GM18858 (cell line): Measurements from ENCODE around the gene TRIM47.

Experiments used
- ATAC-seq: cut with Tn5 transposase; IDR thresholded peaks from one replicate; pipeline ENCODE4 v1.9.1; 2021; ENCODE audit not compliant: unreplicated experiment

Gene TRIM47

DNA sequence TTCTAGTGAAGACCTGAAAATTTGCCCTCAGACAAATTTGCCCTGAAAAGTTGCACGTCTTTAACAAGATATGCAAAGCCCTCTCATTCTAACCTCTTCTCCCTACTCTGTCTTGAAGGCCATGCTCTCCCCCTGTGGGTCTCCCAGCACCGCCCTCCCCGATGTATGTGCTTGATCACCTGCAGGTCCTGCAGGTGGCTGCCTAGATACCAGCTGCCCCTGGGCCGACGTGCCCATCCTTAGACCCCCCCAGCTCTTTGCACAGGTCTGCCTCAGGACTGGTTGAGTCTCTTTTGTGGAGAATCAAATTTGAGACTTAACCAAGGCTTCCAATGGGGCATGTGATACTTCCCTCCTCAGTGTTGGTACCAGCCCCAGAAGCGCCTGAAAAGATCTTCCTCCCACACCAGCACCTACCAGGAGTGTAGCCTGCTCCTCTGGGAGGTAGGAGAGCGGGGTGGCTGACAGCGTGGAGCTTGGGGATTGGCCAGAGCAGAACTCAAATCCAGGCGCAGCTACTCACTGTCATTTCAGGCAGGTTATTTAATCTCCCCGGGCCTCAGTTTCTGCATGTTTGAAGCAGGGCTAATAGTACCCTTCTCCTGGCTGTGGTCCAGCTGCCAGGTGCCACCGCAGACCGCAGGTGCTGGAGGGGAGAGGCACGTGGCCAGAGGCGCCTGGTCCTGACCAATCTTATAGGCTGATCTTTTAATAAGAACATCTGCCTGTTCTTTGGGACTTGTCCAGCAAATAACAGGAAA is 30.9 kb upstream of the TRIM47 start:
- ATAC-seq = no peak

DNA sequence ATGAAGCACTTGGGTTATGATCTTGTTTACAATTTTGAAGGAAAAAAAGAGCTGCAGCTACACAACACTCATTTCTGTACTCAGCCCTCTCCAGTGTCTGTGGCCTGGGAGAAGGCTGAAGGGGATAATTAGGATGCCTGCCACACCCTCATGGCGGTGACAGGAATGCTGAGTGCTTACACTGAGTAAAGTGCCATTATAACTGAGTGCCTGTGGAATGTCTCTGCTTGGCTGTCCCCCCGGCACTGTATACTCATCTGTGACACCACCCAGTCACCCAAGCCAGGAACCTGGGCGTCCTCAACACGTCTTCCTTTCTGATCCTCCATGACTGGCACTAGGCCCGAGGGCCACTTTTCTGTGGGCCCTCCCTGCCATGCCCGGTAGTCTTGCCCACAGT is 29.8 kb upstream of the TRIM47 start:
- no peak for ATAC-seq

DNA sequence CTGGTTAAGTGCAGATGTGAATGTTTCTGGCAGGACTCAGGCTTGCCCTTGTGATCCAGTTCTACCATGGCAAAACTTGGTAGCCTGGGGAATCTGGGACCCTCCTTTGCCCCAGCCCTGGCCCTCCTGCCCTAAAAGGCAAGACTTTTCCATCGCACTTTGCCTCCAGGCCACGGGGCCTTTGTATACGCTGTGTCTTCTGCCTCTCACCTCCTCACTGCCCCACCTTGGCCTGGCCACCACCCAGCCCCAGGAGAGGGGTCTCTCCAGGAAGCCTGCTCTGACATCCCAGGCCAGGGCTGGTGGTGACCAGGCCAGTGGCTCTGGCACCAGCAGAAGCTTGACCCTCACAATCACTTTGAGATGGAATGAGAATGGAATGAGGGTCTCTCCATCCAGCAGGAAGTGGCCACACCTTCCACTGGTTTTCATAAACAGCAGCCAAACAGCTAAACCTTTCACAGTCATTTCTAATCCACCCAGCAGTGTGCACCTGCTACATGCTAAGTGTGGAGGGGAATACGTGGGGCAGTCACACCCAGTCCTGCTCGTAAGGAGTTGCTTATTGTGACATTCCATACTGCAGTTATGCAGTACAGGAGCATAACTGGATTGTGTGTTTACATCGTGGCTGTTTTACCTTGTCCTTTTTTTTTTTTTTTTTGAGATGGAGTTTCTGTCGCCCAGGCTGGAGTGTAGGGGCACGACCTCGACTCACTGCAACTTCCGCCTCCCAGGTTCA is 27.9 kb upstream of the TRIM47 start:
- no peak for ATAC-seq

DNA sequence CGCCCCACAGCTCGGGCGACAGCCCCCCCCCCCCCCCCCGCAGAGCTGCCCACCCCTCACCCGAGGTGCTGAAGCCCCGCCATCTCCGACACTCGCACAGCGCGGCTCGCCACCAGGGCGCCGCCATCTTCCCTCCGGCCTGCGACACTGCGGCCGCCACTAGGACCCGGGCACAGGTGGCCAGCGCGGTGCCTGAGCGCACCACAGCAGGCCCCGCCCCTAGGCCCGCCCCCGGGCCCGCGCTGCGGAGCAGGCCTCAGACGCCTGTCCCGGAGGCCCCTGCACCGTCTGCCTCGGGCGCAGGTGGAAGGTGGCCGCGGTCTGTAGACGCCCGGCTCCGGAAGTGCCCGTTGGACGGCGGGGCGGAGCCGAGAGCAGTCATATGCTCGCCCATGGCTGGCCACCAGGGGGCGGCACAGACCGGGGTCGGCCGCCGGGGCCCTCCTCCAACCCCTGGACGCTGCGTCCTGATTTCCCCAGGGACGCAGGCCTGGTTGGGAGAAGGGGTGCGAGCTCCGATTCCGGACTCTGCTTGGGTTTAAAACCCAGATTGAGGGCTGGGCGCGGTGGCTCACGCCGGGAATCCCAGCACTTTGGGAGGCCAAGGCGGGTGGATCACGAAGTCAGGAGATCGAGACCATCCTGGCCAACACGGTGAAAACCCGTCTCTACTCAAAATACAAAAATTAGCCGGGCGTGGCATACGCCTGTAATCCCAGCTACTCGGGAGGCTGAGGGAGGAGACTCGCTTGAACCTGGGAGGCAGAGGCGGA is 26.6 kb upstream of the TRIM47 start, which contains the start of gene MRPL38:
MRPL38 (minus strand) TSS at position 136 of the 773 bp plus-strand sequence; CDS start at position 127, 9 bp downstream.
- peak; percentile 82 for ATAC-seq

DNA sequence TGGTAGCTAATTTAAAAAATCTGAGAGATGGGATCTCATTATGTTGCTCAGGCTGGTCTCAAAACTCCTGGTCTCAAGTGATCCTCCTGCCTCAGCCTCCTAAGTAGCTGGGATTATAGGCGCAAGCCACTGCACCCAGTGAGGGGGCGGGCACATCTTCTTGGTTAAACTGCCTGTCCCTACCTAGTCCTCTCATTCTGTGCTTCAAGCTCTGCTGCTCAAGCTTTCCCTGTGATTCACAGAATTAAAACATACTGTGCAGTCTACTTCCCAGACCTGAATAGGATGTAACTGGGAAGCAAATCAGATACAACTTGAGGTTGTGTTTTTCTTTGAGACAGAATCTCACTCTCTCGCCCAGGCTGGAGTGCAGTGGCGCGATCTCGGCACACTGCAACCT is 24.0 kb upstream of the TRIM47 start:
- ATAC-seq = no peak

DNA sequence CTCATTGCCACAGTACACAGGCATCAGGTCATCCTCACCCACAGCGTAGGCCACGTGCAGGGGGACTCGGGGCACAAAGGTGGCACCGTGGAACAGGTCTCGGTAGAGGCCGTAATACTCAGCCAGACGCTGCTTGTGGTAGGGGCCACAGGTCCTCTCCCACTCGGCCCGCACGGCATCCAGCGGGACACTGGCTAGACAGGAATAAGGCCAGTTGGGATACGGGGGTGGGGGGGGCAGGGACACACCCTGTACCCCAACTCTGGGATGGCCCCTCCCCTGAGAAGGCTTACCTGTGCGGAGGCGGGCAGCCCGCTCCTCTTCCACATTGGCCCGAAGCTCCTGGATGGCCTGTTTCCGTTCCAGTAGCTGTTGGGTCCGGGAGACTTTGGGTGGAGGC is 23.3 kb upstream of the TRIM47 start:
- ATAC-seq = no peak

DNA sequence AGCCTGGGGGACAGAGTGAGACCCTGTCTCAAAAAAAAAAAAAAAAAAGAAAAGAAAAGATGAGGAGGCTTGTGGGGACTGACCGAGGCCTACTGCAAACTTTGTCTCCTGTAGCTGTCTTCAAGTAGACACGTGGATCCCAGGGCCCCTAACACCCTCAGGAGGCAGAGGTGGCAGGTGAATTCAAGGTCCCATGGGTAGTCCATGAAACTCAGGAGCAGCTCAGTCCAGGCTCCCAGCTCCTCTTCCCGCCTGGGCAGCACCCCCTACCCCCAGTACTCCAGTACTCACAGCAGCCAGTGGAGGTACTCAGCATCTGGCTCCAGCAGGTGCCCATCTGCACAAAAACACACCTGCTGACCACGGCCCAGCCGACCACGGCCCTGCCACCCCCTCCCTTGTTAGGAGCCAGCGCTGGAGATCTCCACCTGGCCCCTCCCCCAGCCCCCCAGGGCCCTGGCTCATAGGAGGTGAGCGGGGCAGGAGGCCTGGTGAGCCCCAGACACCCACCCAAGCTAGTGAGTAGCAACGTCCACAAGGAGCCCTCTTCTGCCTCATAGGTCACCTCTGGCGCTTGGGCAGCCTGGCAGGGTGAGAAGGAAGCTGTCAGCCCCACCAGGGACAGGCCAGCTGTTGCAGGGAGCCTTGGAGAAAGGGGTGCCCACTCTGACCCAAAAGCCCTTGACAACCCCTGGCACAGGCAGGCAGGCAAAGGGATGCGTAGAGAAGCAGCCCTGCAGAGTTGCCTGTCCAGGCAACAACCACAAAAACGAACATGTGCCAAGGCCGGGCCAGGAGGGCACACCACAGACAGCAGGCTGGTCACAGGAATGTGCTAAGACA is 22.5 kb upstream of the TRIM47 start:
- ATAC-seq = no peak

DNA sequence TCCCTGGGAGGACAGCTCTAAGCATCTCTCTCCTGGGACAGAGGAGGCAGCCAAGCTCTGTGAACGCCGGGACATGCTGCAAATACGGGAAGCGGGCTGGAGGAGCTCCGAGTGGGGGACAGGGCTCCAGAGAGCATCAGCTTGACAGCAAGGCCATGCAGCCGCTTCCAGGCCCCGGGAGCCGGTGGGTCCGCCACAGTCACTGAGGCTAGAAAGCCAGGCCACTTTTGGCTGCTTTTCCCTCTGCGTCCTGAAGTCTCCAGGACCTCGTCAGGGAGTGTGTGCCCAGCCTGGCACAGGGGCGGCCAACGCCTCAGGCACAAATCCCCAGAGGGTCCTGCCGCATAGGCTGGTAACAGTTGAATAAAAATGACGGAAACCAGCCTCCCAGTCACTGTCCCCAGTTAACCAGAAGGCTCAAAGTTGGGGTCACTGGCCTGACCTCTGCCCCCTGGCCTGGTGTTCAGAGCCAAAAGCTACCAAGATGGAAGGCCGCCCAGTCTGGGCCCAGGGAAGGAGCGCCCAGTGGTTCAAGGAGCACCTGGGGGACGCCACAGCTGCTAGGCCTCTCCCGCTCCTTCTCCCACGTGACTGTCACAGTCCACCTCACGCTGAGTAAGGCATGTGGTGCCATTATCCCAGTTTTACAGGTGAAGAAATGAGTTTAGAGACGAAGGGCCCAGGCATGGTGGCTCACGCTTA is 21.5 kb upstream of the TRIM47 start:
- no peak for ATAC-seq

DNA sequence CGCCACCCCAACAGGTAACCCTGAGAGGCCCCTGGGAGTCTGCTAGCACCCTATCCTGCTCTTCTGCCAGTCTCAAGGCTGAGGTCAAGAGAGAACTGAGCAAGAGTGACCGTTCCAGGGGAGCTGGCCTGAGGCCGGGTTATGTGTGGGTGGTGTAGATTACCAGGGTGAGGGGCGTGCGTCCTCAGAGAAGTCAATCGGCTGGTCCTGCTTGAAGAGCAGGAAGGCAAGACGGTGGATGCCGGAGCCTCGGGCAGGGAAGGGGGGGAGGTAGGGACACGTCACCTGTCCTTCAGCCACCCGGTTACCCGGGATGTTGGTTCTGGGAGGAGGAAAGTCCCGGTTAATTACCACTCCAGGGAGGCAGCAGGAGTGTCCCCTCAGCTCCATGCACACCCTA is 21.0 kb upstream of the TRIM47 start:
- ATAC-seq = no peak

DNA sequence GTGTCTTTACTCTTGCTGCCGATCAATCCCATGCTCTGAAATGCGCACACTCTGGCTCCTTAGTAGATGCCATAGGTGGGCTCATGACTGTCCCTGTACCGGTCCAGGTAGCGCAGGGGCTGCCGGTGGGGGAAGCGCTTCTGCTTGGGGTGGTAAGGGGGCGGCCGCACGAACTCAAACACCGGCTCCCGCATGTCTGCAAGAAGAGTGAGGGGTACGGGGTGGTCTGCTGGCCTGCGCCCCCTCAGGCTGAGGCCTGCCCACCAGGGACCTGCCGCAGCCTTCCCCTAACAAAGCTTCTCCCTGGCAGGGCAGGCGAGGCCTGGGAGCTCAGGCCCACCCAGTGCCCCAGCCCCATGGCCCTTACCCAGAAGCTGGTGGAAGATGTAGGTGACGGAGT is 20.4 kb upstream of the TRIM47 start:
- ATAC-seq = no peak

DNA sequence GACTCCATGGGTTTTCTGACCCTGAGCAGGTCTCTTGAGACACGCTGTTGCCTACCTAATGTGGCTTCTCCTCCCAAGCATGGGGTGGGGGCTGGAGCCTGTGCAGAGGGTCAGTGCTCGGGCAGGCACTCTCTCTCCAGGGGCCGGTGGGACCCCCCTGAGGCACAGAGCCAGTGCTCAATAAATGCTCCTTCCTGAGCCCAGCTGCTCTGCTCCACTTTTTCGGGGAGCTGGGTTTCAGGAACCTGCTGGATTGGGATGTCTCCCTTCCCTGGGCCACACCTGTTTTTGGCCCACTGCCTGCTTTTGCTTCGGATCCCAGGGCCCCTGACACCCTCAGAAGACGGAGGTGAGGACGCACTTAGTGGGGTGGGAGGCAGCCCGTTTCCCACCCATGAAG is 19.7 kb upstream of the TRIM47 start:
- no peak for ATAC-seq

DNA sequence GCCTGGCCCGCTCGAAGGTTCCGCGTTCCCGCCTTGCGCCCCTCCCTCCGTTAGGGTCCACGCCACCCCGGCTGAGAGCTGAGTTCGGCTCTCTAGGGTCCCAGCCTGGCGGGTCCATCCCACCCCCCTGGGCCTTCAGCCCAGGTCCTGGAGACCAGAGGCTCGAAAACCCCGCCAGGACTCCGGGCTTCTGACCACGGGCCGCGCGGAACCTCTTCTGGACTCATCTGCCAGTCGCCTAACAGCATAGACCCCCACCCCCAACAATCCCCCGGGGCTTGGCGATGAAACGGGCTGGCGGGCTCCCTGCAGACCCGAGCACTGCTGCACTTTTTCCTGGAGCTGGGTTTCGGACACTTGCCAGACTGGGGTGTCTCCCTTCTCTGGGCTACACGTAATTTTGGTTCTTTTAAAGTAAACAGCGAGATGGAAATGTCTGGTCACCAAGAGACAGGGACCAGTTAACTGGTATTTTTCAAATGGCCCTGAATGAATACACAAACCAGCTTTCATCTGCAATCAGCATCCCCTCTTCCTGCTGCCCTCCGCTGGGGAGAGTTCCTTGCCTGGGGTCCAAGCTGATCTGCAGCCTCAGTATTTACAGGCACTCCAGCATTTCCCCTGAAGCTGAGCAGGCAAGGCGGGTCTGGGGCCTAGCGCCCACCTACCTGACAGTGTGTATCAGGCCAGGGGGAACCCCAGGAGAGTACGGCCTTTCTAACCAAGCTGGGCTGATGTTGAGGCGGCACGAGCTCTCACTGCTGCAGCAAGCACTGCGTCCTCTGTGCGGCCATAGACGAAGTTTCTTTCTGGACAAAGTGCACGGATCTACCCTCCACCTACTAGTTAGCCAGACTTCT is 19.0 kb upstream of the TRIM47 start:
- ATAC-seq = no peak

DNA sequence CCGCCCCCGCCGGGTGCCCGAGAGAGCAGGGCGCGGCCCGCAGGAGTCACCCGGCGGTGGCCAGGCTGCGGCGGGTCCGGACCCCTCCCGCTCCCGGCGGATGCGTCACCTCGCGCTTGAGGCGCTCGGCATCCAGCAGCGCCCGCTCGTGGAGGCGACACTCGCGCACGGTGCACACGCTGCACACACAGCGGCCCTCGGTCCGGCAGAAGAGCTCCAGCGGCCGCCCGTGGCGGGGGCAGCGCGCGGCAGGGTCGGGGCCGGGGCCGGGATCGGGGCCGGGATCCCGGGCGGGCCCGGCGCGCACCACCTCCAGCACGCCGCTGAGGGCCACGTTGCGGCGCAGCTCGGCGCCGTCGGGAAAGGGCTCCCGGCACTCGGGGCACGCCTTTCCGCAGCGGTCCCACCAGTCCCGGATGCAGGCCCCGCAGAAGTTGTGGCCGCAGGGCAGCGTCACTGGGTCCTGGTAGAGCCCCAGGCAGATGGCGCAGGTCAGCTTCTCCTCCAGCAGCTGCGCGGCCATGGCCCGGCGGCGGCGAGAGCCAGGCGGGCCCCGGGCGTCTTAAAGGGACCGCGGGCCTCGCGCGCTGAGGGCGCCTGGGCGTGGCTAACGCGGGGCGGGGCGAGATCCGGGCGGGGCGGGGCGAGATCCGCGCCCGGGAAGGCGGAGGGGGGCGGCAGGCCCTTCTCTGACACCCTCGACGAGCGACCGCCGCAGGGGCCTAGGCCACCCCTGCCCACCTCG is 18.2 kb upstream of the TRIM47 start, which contains the start of gene TRIM65:
TRIM65 (minus strand) TSS at position 537 of the 745 bp plus-strand sequence; CDS start at position 523, 14 bp downstream.
- ATAC-seq = peak; percentile 49

DNA sequence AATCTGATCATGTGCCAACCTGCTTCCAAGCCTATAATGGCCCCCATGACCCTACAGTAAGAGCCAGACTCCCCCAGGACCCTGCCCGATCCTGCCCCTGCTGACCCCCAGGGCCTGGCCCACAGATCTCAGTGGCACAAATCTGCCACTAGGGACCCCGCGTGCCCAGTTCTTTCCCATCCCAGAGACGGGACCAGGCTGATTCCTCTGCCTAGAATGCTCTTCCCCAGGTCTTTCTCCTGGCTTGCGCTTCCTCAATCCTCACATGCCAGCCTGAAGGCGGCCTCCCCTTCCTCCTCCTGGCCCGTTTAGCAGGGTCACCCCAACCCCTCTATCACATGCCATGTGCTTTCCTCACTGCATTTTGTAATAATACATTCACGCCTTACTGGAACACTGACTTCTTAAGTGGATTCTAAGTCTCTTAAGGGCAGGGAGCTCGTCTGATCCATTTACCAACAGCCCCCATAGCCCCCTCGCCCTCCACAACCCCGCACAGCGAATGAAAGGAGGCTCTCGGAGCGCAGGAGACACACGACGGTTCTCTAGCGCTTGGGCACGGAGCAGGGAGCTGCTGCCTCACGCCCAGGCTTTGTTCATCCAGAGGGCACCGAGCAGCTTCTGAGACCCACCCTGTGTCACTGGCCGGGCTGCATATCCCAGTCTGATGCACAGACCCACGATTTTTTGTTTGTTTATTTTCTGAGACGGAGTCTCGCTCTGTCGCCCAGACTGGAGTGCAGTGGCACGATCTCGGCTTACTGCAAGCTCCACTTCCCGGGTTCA is 17.2 kb upstream of the TRIM47 start:
- ATAC-seq = no peak

DNA sequence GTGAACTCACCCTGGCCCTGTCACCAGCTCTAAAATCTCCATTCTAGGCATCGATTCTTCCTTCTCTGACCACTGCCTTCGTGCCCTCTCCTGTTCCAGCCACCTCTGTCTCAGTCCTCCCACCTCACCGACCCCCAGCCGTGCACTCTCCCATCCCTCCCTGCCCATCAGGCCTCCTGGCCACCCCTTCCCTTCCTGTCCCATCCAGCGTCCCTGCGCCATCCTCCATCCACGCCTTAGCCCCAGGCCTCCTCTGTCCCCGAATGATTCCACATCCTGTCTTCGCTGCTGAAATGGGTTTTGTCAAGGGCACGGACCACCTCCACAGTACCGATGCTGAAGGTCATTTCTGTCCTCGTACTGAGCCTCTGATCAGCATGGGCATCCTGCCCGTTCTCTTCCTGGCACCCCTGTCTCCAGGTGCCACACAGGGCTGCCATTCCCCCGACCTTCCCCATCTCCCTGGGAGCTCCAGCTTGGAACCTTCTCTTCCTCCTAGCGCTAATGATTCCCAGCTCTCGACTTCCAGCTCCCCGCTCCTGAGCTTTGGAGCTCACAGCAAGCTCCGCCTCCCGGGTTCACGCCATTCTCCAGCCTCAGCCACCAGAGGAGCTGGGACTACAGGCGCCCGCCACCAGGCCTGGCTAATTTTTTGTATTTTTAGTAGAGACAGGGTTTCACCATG is 15.8 kb upstream of the TRIM47 start:
- ATAC-seq = no peak

DNA sequence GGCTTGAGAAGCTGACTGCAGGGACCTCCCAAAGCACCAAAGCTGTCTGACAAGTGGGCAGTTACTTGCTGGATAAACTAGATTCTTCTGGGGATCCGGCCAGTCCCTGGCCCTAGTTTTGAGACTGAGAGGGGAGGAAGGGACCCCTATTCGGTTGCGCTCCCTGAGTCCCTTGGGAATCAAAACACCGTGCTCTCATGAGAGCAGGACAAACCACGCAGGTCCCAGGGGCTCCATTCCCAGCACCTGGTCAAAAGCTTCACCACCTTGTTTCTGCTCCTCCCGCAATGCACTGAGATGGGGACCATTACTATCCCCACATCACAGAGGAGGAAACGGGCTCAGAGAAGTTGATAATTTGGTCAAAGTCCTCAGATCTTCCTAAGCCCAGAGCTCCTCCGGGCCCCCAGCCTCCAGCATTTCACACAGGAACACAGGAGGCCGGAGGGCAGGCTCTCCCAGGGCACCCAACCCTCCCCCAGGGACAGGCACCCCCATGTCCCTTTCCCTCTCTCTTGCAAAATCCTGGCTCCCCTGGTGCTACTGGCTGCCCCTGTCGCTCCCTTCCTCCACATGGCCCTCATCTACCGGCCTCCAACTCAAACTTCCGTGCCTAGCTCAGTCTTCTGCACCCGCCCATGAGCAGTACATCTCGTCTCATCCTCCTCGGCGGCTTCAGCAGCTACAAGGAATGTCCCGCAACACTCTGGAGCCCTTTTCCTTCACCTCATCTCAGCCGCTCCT is 15.1 kb upstream of the TRIM47 start:
- ATAC-seq = no peak
